ENCODE results near the gene MEGF11.

Gene MEGF11

DNA sequence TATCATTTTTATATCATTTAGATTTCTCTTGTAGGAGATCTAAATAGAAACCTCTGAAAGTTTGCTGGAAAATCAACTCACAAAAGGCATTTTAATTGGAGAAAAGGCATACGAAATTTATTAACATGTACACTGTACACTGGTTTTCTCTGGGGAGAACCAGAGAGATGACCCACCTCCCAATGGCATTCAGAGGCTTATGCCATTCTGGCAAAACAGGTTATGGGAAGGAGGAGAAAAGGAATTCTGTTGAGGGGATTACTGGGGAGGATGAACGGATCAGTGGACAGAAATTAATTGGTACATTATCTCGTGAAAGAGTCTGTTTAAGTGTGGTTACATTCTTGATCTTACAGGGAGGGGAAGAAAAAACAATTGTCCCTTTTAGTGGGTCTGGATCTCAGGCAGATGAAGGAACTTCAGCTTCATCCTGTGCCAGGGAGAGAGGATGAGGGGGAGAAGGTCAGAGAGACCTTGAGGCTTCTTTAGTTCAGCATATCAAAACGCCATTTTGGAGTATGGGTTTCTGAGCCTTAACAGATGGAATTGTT lies 367.8 kb downstream of the MEGF11 start:
- H2AFZ ChIP-seq (ENCODE audit: low read depth, low read length, severe bottlenecking): no peak overlapping the region
- H3K79me2 ChIP-seq (ENCODE audit: insufficient read depth, low read length): peaks cover 8% of the 10 kb centered on the region
- no peak overlapping the region for H3K9ac ChIP-seq (ENCODE audit: low read length)
- peaks cover 3% of the 10 kb centered on the region; the same call in 1 of the 2 replicates for H4K20me1 ChIP-seq (ENCODE audit: low read depth, low read length)
- peaks cover 3% of the 10 kb centered on the region; the same call in 1 of the 2 replicates for H3F3A ChIP-seq (ENCODE audit: insufficient read depth)
- no peak for TF ChIP-seq EZH2phosphoT487 (conservative IDR thresholded peaks at IDR 0.05; ENCODE audit: low read length)
- TF ChIP-seq, protein P1, sequence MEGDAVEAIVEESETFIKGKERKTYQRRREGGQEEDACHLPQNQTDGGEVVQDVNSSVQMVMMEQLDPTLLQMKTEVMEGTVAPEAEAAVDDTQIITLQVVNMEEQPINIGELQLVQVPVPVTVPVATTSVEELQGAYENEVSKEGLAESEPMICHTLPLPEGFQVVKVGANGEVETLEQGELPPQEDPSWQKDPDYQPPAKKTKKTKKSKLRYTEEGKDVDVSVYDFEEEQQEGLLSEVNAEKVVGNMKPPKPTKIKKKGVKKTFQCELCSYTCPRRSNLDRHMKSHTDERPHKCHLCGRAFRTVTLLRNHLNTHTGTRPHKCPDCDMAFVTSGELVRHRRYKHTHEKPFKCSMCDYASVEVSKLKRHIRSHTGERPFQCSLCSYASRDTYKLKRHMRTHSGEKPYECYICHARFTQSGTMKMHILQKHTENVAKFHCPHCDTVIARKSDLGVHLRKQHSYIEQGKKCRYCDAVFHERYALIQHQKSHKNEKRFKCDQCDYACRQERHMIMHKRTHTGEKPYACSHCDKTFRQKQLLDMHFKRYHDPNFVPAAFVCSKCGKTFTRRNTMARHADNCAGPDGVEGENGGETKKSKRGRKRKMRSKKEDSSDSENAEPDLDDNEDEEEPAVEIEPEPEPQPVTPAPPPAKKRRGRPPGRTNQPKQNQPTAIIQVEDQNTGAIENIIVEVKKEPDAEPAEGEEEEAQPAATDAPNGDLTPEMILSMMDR (IDR thresholded peaks at IDR 0.05; ENCODE audit: insufficient read depth, low read length, poor library complexity, severe bottlenecking): no peak
- no peaks in the 10 kb centered on the region for H3K27me3 ChIP-seq (ENCODE audit: low read length)
- H3K9me2 ChIP-seq (replicated peaks; ENCODE audit: insufficient read depth, low read length): no peaks in the 10 kb centered on the region
- H3K36me3 ChIP-seq (ENCODE audit: low read length): peaks cover 61% of the 10 kb centered on the region; the same call in 1 of the 2 replicates
- H3K4me2 ChIP-seq (ENCODE audit: low read depth, low read length, poor library complexity, severe bottlenecking): no peak overlapping the region
- no peaks in the 10 kb centered on the region for H3K9me3 ChIP-seq (ENCODE audit: insufficient read depth, low read length)
- H3K27ac ChIP-seq (ENCODE audit: low read depth, low read length): no peak overlapping the region
- H3K4me3 ChIP-seq (ENCODE audit: insufficient read depth, low read length, poor library complexity, severe bottlenecking): no peak overlapping the region

DNA sequence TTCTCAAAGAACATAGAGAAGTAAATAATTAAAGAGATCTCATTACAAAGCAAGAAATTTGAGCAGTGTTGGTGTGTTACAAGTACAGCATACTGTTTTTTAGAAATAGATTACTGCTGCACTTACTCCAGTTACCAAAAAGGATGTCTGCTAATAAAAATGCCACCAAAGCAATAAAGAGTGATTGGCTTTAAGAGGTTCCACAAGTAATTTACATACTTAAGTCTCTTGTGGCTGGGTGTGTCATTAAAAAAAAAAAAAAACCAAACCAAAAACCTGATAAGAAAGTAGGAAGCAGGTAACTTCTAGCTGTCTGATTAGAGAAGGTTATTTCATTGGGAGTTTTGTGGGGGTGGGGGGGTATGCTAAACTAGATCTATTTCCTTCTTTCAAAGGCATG lies 369.0 kb downstream of the MEGF11 start:
- H4K20me1 ChIP-seq (ENCODE audit: low read depth, low read length): peaks cover 3% of the 10 kb centered on the region; the same call in 1 of the 2 replicates
- peaks cover 69% of the 10 kb centered on the region for H3K36me3 ChIP-seq (ENCODE audit: low read length)
- H3K9ac ChIP-seq (ENCODE audit: low read length): no peak overlapping the region
- no peaks in the 10 kb centered on the region for H3K9me2 ChIP-seq (replicated peaks; ENCODE audit: insufficient read depth, low read length)
- no peak overlapping the region for H3K4me2 ChIP-seq (ENCODE audit: low read depth, low read length, poor library complexity, severe bottlenecking)
- no peak overlapping the region for H3K27ac ChIP-seq (ENCODE audit: low read depth, low read length)
- H3K9me3 ChIP-seq (ENCODE audit: insufficient read depth, low read length): no peaks in the 10 kb centered on the region
- H2AFZ ChIP-seq (ENCODE audit: low read depth, low read length, severe bottlenecking): no peak overlapping the region
- H3K27me3 ChIP-seq (ENCODE audit: low read length): no peaks in the 10 kb centered on the region
- no peak for TF ChIP-seq EZH2phosphoT487 (conservative IDR thresholded peaks at IDR 0.05; ENCODE audit: low read length)
- peaks cover 3% of the 10 kb centered on the region; the same call in 1 of the 2 replicates for H3F3A ChIP-seq (ENCODE audit: insufficient read depth)
- H3K79me2 ChIP-seq (ENCODE audit: insufficient read depth, low read length): peaks cover 8% of the 10 kb centered on the region
- no peak overlapping the region for H3K4me3 ChIP-seq (ENCODE audit: insufficient read depth, low read length, poor library complexity, severe bottlenecking)

DNA sequence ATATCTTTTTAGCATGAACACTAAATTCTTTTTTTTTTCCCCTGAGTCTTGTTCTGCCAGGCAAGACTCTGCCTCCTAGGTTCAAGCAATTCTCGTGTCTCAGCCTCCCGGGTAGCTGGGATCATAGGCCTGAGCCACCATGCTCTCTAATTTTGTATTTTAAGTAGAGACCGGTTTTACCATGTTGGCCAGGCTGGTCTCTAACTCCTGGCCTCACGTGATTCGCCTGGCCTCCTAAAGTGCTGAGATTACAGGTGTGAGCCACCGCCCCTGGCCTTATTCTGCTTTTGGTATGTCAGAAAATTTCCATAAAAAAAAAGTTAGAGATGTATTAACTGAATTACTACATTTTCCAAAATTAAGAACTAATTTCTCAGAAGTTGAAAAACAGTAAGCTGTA lies 370.0 kb downstream of the MEGF11 start:
- no peaks in the 10 kb centered on the region for H3K27me3 ChIP-seq (ENCODE audit: low read length)
- H4K20me1 ChIP-seq (ENCODE audit: low read depth, low read length): no peaks in the 10 kb centered on the region
- no peak overlapping the region for H3K9ac ChIP-seq (ENCODE audit: low read length)
- peaks cover 70% of the 10 kb centered on the region for H3K36me3 ChIP-seq (ENCODE audit: low read length)
- H3K4me3 ChIP-seq (ENCODE audit: insufficient read depth, low read length, poor library complexity, severe bottlenecking): no peak overlapping the region
- H2AFZ ChIP-seq (ENCODE audit: low read depth, low read length, severe bottlenecking): no peak overlapping the region
- no peaks in the 10 kb centered on the region for H3K9me2 ChIP-seq (replicated peaks; ENCODE audit: insufficient read depth, low read length)
- peaks cover 5% of the 10 kb centered on the region for H3K79me2 ChIP-seq (ENCODE audit: insufficient read depth, low read length)
- H3K27ac ChIP-seq (ENCODE audit: low read depth, low read length): no peak overlapping the region
- no peaks in the 10 kb centered on the region for H3K9me3 ChIP-seq (ENCODE audit: insufficient read depth, low read length)
- no peak for TF ChIP-seq EZH2phosphoT487 (conservative IDR thresholded peaks at IDR 0.05; ENCODE audit: low read length)
- TF ChIP-seq, protein P1 (IDR thresholded peaks at IDR 0.05; ENCODE audit: insufficient read depth, low read length, poor library complexity, severe bottlenecking): no peak
- peaks cover 3% of the 10 kb centered on the region; the same call in 1 of the 2 replicates for H3F3A ChIP-seq (ENCODE audit: insufficient read depth)
- H3K4me2 ChIP-seq (ENCODE audit: low read depth, low read length, poor library complexity, severe bottlenecking): no peak overlapping the region

DNA sequence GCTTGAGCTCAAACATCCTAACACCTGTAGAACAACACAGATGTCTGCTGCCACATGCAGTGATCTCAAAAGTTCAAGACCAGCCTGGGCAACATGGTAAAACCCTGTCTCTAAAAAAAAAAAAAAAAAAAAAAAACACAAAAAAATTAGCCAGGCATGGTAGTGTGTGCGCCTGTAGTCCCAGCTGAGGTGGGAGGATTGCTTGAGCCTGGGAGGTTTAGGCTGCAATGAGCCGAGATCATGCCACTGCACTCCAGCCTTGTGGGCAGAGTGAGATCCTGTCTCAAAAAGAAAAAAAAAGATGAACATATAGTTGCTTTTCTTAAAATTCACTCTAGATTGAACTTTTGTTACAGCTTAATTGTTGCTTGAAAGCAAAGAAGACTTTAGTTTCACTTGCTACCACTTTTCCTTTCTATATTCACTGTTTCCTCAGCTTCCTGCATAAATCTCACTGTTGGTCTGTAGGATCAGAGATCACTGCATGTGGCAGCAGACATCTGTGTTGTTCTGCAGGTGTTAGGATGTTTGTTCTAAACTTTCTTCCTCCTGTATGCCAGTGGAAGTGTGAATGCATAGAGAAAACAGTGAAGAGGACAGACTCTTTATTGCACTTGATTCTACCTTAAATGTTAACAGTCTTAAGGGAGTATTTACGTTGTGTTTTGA lies 371.6 kb downstream of the MEGF11 start:
- Histone ChIP-seq H3K4me3 (ENCODE audit: insufficient read depth, low read length, poor library complexity, severe bottlenecking) (no peak overlapping the region), H3K9me3 (ENCODE audit: insufficient read depth, low read length) (no peaks in the 10 kb centered on the region), H3K27me3 (ENCODE audit: low read length) (no peaks in the 10 kb centered on the region), H3K9ac (ENCODE audit: low read length) (no peak overlapping the region), H2AFZ (ENCODE audit: low read depth, low read length, severe bottlenecking) (no peak overlapping the region), H3K27ac (ENCODE audit: low read depth, low read length) (no peak overlapping the region), H3K36me3 (ENCODE audit: low read length) (peaks cover 66% of the 10 kb centered on the region), H3K9me2 (replicated peaks; ENCODE audit: insufficient read depth, low read length) (no peaks in the 10 kb centered on the region), H3F3A (ENCODE audit: insufficient read depth) (peaks cover 3% of the 10 kb centered on the region; the same call in 1 of the 2 replicates), H3K79me2 (ENCODE audit: insufficient read depth, low read length) (peaks cover 13% of the 10 kb centered on the region), H4K20me1 (ENCODE audit: low read depth, low read length) (no peaks in the 10 kb centered on the region), H3K4me2 (ENCODE audit: low read depth, low read length, poor library complexity, severe bottlenecking) (no peak overlapping the region)
- TF ChIP-seq, protein P1 (IDR thresholded peaks at IDR 0.05; ENCODE audit: insufficient read depth, low read length, poor library complexity, severe bottlenecking): no peak
- no peak for TF ChIP-seq EZH2phosphoT487 (conservative IDR thresholded peaks at IDR 0.05; ENCODE audit: low read length)
